ENCODE data around the gene SOAT2. TPM values are rescaled to one million over a fixed set of nuclear protein-coding genes. Genes with fewer than 3 reads are reported as not detected.

SOAT2 gene
- total RNA-seq, 1 donor from 2014 or later = 0.74 TPM

GRCh38 chr12:53170876-53171724 lies 67.8 kb downstream of the SOAT2 start:
- no peaks in the 10 kb centered on the region for H3K36me3 ChIP-seq
- H3K4me1 ChIP-seq = peaks cover 6% of the 10 kb centered on the region
- TF ChIP-seq POLR2A (IDR thresholded peaks at IDR 0.05) (no peak), POLR2AphosphoS5 (IDR thresholded peaks at IDR 0.05; ENCODE audit: insufficient read depth in 1 of 2, low read depth in 1 of 2) (no peak), CTCF (IDR thresholded peaks at IDR 0.05) (no peak)
- intact Hi-C loops (cut with DNase I) = no loop called here
- DNase-seq (ENCODE audit: extremely low spot score in 2 of 2) = no peak
- no peaks in the 10 kb centered on the region for H3K27me3 ChIP-seq
- H3K9me3 ChIP-seq = no peaks in the 10 kb centered on the region
- H3K4me3 ChIP-seq = no peak overlapping the region
- no peak overlapping the region for H3K27ac ChIP-seq

GRCh38 chr12:53171725-53172329 lies 68.5 kb downstream of the SOAT2 start:
- no peaks in the 10 kb centered on the region for H3K36me3 ChIP-seq
- H3K9me3 ChIP-seq = no peaks in the 10 kb centered on the region
- TF ChIP-seq POLR2AphosphoS5 (IDR thresholded peaks at IDR 0.05; ENCODE audit: insufficient read depth in 1 of 2, low read depth in 1 of 2) = no peak
- no peak for TF ChIP-seq CTCF (IDR thresholded peaks at IDR 0.05)
- TF ChIP-seq POLR2A (IDR thresholded peaks at IDR 0.05) = no peak
- intact Hi-C loops (cut with DNase I) = no loop called here
- no peak overlapping the region for H3K4me3 ChIP-seq
- no peaks in the 10 kb centered on the region for H3K27me3 ChIP-seq
- H3K4me1 ChIP-seq = peaks cover 6% of the 10 kb centered on the region
- DNase-seq (ENCODE audit: extremely low spot score in 2 of 2) = no peak
- no peak overlapping the region for H3K27ac ChIP-seq

GRCh38 chr12:53172352-53172751 lies 69.1 kb downstream of the SOAT2 start:
- no peaks in the 10 kb centered on the region for H3K27me3 ChIP-seq
- H3K36me3 ChIP-seq = no peaks in the 10 kb centered on the region
- H3K27ac ChIP-seq = no peak overlapping the region
- no peak for TF ChIP-seq POLR2A (IDR thresholded peaks at IDR 0.05)
- TF ChIP-seq CTCF (IDR thresholded peaks at IDR 0.05) = no peak
- no peak for TF ChIP-seq POLR2AphosphoS5 (IDR thresholded peaks at IDR 0.05; ENCODE audit: insufficient read depth in 1 of 2, low read depth in 1 of 2)
- intact Hi-C loops (cut with DNase I) = no loop called here
- DNase-seq (ENCODE audit: extremely low spot score in 2 of 2) = no peak
- no peaks in the 10 kb centered on the region for H3K9me3 ChIP-seq
- H3K4me3 ChIP-seq = no peak overlapping the region
- peaks cover 6% of the 10 kb centered on the region for H3K4me1 ChIP-seq

GRCh38 chr12:53173085-53173715 lies 69.9 kb downstream of the SOAT2 start:
- intact Hi-C loops (cut with DNase I) = no loop called here
- Histone ChIP-seq H3K27me3 (no peaks in the 10 kb centered on the region), H3K27ac (no peak overlapping the region), H3K36me3 (no peaks in the 10 kb centered on the region), H3K4me3 (no peak overlapping the region), H3K4me1 (peaks cover 6% of the 10 kb centered on the region), H3K9me3 (no peaks in the 10 kb centered on the region)
- no peak for DNase-seq (ENCODE audit: extremely low spot score in 2 of 2)
- TF ChIP-seq CTCF (IDR thresholded peaks at IDR 0.05) (no peak), POLR2A (IDR thresholded peaks at IDR 0.05) (no peak), POLR2AphosphoS5 (IDR thresholded peaks at IDR 0.05; ENCODE audit: insufficient read depth in 1 of 2, low read depth in 1 of 2) (no peak)

Small RNAs within 50 kb of the gene (microRNA-seq; reads per million reads assigned to microRNA genes)
- not detected for gene MIR6757 (ENCODE audit: borderline number of aligned reads, borderline replicate concordance)

Small RNAs within 50 kb of the gene (small RNA-seq; reads per million reads assigned to genes)
- gene HIGD1AP1 = not detected
- gene MIR6757 = not detected
- gene RNU6-333P = not detected

Other genes starting within 250 kb of the SOAT2 start
- 22.8 TPM for gene KRT8, start 198.4 kb upstream of the SOAT2 start, total RNA-seq
- 93.1 TPM for gene KRT18, start 154.4 kb upstream of the SOAT2 start, total RNA-seq
- gene EIF4B, start 97.0 kb upstream of the SOAT2 start, total RNA-seq = 339 TPM
- gene TNS2, start 53.4 kb upstream of the SOAT2 start, total RNA-seq = 235 TPM
- gene SPRYD3, start 24.1 kb upstream of the SOAT2 start, total RNA-seq = 27.0 TPM
- 684 TPM for gene IGFBP6, start 5.8 kb upstream of the SOAT2 start, total RNA-seq
- gene ZNF740, start 77.2 kb downstream of the SOAT2 start, total RNA-seq = 12.8 TPM
- 44.9 TPM for gene CSAD, start 77.4 kb downstream of the SOAT2 start, total RNA-seq
- 3.7 TPM for gene ITGB7, start 103.8 kb downstream of the SOAT2 start, total RNA-seq
- gene RARG, start 128.7 kb downstream of the SOAT2 start, total RNA-seq = 79.1 TPM
- 17.7 TPM for gene ESPL1, start 164.8 kb downstream of the SOAT2 start, total RNA-seq
- 673 TPM for gene PFDN5, start 192.1 kb downstream of the SOAT2 start, total RNA-seq
- gene MYG1, start 196.2 kb downstream of the SOAT2 start, total RNA-seq = 41.5 TPM
- 30.9 TPM for gene AAAS, start 218.1 kb downstream of the SOAT2 start, total RNA-seq
- not detected for gene SP7, start 232.9 kb downstream of the SOAT2 start, total RNA-seq